GM12872 (cell line): Measurements from ENCODE around the gene RAB3IL1.

Experiments used
- CTCF ChIP-seq: IDR thresholded peaks from 3 replicates; pipeline ENCODE4 v1.5.1; 2011; ENCODE audit warnings: low read depth, mild to moderate bottlenecking, low read length, moderate library complexity; ENCODE audit not compliant: insufficient read depth

The RAB3IL1 gene

GRCh38 chr11:61854206-61854895 is 63.0 kb downstream of the RAB3IL1 start:
- no peak for TF ChIP-seq CTCF

GRCh38 chr11:61853698-61854169 is 63.6 kb downstream of the RAB3IL1 start:
- TF ChIP-seq CTCF: no peak

- no peak for TF ChIP-seq CTCF
Measured at GRCh38 chr11:61851900-61852295, 65.5 kb downstream of the RAB3IL1 start.

- no peak for TF ChIP-seq CTCF
Measured at GRCh38 chr11:61851113-61851899, 66.1 kb downstream of the RAB3IL1 start.

- no peak for TF ChIP-seq CTCF
Measured at GRCh38 chr11:61850687-61851086, 66.7 kb downstream of the RAB3IL1 start.

GRCh38 chr11:61848631-61849030 is 68.7 kb downstream of the RAB3IL1 start:
- no peak for TF ChIP-seq CTCF

- no peak for TF ChIP-seq CTCF
Measured at GRCh38 chr11:61847914-61848581, 69.3 kb downstream of the RAB3IL1 start.
